HG02870 (cell line): ENCODE data around the gene HOXB6.

ENCODE experiments used
- ATAC-seq: cut with Tn5 transposase; IDR thresholded peaks from one replicate; pipeline ENCODE4 v1.9.1; 2021; ENCODE audit warnings: mild to moderate bottlenecking, moderate library complexity; ENCODE audit not compliant: unreplicated experiment

HOXB6 gene

DNA sequence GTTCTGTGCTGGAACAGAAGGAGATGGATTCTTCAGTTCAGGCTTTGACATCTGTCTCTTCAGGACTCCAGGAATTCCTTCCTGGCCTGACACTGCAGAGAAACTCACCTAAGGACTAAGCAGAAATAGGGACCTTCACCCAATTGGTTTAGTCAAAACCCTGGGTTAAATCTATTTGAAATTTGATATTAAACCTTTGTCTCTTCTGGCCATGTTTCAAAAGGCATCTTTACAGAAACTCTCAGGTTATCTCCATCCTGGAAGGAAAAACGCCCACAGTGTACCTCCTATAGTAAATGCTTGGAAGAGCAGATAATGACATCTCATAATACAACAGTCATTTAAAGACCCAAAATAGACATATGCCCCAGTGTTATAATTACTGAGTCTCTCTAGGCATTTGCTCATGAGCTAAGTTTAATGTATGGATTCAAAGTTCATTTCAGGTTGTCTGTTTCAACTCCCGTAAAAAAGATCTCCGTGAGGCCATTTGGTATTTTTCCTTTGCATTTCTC is 21.0 kb downstream of the HOXB6 start:
- no peak for ATAC-seq

DNA sequence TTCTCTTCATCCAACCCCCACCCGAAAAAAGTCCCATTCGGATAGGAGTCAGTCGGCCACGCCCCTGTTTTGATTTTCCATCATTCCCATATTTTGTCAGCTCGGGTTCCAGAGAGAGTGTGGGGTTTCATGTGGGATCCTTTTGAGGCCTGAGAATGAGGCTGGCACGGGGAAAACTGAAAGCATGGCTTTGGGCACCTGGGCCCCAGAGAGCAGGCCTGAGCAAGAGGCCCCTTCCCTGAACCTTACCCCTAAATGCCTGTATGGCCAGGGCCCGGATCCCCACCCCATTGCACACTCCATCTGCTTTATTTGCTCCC is 22.1 kb downstream of the HOXB6 start:
- no peak for ATAC-seq

DNA sequence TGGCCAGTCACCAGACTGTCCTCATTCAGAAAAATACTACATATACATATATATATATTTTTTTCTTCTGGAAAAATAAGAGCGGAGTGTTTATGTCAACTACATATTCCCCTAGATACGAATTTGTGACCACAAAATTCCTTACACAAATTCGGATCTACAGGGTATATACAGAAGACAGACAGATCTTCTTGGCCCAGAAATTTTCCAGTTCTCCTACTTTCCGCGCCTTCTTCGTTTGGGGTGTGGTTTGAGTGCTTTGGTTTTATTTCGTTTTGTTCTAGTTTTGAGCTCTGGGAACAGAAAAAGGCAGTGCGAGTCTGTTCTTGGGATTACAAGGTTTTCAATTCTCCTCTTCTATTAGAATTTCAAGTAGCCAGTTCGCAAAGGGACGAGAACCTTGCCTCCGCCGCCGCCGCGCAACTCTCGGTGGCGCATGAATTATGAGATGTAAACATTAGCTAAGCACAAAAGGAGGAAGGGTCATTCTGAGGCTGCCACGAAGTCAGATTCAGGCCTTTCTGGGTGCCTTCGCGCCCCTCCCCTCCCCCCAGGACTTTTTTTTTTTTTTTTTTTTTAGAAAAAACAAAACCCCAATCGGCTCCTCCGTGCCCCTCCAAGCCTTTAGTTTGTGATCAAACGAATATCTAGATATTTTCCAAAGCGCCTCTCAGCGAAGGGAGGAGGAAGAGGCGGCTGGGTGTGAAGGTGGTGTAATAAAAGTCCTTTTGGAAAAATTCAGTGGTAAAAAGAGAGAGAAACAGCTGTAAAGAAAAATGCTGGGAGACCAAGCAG is 24.8 kb downstream of the HOXB6 start:
- ATAC-seq = no peak

DNA sequence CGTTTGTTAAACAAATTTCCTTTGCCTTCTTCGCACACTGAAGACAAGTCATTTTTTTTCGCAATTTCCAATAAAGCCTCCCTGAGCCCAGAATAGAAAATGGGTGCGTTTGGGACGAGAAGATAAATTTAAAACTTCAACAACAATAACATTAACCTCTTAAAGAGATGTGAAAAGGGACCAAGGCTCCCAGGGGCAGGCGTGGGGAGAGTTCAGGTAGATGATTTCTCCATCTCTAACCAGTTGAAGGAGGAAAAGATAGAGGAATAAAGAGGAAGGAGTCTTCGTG is 25.4 kb downstream of the HOXB6 start:
- ATAC-seq = no peak

DNA sequence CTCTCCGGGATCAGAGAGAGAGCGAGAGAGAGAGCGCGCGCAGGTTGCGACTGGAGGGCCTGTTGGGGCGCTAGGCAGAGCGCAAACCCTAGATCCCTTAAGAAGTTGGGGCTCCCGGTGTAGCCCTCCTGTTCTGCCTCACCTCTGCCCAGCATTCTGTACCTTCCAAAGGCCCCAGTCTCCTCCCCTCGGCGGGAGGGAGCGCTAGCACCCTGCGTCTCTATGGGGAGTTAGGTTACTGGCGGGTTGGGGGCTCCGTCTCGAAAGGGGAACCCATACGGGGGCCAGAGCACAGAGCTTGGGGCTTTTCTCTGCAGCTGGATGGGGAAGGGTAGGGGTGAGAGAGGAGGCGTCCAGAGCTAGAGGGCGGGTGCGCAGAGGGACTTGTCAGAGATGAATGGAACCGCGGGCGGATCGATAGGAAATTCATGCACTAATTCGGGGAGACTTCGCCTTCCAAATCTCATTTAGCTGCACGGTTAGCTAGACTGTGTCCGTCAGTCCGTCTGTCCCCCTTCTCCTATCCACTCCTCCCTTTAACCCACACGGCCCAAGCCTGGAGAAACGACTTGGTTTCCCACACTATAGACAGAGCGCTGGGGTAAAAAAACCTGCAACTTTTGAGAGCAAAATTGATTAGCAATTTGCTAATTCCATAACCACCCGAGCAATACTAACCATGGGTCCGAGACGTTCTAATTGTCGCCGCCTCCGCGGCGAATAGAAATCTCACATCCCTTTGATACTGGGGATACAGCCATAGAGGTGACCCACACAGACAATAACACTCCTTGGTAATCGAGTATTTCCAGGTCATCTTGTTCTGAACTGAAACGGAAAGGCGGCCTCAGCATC is 25.9 kb downstream of the HOXB6 start:
- peak; percentile 22 for ATAC-seq

DNA sequence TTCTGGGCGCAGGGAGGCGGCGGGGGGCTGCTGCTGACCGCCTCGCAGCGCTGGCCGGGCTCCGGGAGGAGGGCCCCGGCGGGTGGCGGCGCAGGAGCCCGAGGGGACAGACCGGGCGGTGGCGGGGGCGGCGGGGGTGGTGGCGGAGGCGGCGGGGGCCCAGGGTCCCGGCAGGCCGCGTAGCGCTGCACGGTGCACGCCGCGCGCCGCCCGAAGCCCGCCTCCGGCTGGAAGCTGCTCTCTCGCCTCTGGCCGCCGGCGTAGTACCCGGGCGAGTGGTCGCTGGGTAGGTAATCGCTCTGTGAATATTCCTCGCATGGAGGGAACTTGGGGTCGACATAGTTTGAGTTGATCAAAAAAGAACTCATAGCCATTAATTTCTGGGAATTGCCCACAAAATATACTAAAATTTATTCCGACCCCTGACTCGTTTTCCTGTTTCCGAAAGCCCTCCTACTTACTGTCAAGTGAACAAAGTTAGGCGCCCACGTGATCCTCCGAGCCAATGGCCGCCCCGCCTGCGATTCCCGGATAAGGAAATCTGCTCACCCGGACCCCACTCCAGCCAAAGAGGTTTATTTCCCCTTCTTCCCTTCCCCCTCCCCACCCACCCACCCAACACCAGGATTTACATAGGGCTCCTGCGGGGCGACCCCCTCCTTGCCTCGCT is 26.7 kb downstream of the HOXB6 start, which contains the start of gene HOXB4:
TSS of gene HOXB4 (minus strand) at position 405 of the 670 bp plus-strand sequence. CDS start at position 374, 31 bp downstream.
- peak; percentile 69 for ATAC-seq

DNA sequence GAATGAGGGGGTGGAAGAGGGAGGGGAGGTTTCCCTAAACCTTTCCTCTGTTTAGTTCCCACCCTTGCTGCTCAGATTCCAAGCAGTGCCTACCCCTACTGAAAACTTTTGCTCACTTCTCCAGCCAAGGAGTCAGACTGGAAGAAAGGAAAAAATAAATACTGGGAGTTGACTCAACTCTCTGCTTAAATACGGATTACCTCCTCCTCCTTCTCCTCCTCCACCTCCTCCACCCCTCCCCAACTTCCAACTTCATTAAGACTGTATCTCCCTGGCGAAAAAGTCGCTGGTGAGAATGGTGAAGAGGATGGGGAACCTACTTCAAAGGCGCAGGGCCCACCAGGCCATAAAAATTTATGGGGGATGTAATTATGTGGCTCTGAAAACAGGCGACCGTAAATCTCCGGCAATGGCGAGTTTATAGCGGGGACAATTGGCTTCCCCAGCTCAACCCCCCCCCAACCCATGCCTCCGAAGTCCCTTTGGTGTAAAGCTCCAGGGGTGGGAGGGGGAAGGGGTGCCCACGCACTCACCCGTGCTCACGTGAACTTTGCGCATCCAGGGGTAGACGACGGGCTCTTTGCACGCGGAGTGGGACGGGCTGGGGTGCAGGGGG is 27.3 kb downstream of the HOXB6 start:
- ATAC-seq = no peak

DNA sequence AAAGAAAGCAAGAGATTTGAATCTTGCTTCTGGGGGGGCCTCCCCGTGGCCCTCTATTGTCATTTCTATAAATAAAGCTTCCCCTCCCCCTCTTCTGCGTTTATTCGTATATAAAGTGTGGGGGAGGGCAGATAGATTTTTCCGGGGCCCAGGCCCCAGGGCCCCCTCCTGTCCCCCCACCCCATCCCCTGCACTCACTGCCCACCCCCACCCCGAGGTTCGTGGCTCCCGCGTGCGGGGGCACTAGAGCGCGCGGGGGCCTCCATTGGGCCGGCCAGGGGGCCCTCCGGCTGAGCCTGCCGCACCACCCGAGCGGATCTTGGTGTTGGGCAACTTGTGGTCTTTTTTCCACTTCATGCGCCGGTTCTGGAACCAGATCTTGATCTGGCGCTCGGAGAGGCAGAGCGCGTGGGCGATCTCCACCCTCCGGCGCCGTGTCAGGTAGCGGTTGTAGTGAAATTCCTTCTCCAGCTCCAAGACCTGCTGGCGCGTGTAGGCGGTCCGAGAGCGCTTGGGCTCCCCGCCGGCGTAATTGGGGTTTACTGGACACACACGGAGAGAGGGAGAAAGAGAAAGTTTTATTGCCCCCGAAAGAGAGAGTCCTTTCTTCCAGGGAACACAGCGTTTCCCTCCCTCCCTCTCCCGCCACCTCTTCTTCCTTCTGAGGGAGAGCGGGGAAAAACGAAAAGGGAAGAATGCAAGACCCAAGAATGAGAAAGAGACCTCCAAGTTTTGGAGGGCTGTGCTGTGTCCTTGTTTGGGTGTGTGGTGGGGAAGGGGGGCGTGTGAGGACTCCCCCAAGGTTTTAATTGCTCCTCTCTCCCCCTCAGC is 28.1 kb downstream of the HOXB6 start:
- no peak for ATAC-seq

DNA sequence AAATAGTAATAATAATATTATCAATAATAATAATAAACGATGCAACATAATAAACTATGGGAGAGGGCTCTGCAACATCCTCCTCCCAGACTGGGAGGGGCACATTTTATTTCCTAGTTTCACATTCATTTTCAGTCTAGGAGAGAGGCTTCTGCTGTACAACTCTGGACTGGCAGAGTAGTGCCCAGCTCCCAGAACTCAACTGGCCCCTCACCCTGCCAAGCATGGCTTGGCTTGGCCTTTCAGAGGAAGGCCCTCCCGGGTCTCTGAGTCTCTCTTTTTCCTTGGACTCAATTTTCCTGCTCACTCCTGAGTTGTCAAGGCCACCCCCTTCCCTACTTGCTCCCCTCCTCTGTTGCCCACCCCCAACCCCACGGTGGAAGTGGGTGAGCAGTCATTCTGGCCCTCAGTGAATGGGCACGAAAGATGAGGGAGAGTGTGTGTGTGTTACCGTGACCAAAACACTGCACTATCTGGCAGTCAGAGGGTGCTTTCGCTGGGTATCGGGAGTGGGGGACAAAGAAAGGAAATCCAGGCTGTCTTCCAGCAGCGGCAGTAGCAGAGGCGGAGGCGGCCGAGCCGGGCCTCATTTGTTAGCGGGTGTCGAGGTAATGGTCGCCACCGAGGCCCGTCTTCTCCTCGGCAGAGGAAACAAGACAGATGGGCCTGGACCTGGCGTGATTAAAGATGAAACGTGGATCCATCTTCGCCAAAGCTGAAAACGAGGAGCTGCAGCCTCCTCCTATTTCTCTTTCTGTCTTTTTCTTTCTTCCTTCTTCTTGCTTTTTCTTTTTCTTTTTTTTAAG is 28.9 kb downstream of the HOXB6 start:
- ATAC-seq = no peak

DNA sequence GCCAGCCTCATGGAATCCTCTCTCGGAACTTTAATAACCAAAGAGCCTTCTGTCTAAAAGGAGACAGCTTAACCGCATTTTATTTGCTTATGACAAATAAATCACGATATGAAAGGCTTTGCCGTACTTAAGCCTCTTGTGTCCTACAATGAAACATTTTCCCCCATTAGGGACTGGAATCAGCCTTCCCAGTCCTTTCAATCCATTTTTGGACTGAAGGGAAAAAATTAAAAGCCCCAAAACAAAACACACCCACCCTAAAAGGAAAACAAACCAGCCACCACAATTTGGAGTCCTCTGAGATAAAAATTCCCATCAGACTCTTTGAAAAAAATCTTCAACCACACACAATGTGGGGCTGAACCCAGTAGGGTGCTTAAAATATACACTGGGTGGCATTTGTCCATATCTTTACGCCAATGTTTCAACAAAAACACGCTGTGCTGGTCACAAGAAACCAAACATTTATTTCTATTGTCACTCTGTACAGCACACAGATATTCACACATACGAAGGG is 29.7 kb downstream of the HOXB6 start:
- ATAC-seq = no peak

DNA sequence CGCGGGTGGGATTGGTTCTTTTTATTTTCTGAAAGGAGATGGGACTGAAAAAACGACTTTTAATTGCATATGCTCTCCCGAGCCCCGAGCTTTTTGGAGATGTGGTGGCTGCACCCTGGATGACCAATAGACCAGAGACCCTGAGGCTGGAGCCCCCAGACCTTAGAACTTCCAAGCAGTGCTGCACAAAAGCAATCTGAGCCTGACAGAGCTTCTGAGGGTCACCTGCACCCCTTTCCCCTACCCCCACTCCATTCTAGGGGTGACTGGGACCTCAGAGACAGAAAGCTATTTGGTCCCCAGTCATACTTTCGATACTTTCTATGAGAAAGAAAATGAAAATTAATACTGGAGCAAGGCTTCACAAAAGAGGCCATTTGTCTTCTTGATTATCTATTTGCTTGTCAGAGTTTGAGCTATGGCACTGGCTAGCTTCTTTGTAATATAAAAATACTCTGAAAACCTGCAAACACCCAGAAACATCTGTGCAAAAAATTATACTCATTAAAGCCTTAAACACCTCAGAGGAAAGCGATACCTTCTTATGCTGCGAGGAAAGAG is 30.2 kb downstream of the HOXB6 start:
- no peak for ATAC-seq

DNA sequence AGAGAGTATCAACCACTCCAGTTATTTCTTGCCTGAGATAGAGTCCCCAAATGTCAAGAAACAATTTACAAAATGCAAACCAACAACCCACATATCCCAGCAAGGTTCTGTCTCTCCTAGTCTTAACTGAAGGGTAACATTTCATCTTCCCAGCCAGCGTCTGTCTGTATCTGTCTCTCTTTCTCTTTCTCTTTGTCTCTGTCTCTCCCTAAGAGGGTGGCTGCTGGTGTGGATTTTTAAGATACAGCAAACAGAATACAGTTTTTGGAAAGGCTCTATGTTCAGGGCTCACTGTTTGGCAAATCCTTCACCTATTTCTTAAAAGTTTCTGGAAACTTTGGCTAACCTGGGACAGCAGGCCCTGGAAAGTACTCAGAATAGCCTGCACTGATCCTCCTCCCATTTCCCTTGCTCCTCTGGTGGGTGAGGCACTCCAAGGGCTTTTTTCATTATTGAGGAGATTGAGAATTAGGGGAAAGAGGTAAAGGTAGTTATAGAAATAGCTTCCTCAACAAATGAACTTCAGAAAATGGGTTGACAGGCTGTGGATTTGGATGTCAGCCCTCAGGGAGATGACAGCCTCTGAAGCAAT is 32.9 kb downstream of the HOXB6 start:
- no peak for ATAC-seq

DNA sequence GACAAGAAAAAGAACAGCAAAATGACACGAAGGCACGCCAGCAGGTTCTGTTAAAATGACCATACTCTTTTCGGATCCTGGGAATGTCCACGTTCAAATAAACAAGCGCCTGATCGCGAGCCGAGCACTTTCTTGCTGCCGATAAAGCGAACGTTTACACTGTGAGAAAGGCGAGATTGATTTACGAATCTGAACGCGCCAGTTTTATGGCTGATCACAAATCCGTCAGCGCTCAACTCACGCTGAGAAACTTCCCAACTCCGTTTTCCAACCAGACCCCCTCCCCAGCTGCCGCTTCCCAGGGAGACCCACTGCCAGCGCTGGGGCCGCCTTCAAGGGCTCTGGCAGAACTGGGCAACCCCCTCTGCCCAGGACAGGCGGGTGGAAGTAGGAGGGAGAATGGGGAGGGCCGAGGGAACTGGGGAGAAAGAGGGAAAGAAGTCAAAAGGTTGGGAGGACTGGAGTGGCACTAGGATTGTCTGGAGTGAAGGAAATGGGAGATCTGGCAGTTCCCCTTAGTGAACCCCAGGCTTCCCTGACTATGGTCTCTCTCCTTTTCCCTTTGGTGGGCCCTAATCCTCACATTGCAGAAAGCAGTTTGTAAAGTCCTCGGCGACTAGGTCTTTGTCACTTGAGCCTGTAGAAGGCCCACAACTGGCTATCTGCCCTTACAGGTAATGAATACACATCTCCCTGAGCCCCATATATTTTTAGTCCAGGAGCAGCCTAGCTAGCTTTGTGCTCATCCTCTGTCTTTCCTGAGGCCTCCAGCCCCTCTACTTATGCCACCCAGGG is 33.6 kb downstream of the HOXB6 start:
- ATAC-seq = no peak

DNA sequence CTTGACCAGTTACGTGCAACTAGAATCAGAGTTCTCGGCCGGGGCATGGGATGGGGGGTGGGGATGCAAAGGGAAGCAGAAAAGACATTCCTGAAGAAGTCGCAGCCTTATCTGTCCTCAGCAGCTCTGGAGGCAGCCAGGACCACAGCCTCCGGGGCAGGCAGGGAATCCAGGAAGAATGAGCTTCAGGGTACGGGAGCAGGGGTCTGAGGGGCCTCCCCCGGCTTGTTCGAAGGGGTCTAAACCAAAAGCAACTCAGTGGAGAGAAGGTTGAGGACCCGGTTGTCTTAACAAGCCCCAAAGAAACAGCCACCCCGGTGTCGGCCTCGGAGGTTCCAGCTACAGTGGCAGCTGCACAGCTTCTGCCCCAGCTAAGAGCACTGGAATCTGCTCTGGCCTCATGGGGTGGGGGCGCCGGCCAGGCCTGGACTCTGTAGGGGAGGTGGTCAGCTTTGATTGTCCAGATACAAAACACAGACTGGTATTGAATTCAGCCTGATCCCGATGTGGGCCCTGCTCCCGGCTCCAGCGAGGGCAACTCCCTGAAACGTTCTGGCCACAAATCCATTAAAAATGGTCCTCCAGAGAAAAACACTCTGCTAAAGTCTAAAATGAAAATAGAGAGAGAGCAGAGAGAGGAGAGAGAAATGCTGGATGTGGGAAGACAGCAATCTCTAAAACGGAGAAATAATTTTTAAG is 34.3 kb downstream of the HOXB6 start:
- ATAC-seq = no peak

DNA sequence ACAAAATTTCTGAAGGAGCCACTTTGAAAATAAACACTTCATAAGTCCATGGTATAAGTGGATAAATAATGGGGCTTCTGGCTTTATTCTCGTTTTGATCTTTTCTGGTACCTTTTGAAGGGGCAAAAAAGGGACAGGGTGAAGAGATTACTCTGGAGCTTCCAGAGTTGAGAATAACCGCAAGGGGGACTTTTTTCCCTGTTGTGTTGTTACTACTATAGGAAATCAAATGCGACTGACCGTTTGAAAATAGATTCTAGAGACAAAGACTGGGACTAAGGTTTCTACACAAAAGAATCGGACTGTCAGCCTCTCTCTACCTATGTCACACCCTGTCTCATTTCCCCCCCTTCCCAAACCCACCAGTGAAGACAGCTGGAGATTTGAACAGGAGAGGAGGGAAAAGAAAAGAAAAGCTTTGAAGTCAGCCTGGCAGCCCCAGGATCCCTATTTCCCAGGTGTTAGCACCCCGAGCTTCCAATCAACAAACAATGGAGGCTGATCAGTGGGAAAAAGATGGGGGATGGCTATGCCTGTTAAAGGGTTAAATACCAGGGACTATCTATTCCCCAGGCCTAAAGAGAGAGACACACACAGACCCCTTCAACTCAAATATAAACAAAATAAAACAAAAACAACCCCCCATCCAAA is 35.0 kb downstream of the HOXB6 start:
- no peak for ATAC-seq

DNA sequence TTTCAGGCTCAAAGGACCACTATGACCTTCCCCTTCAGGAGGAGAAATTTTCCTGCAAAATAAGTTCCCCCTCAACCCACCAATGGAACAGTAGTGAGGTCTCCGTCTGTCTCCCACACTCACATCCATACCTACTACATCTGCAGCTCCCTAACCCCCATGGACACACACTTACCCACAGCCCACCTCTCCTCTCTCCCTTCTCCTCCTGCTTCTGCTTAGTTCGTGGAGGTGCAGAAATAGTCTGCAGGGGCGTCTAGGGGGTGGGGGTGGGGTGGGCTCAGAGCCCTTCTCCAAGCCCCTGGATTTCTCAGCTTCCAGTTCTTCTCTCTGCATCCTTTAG is 35.6 kb downstream of the HOXB6 start:
- ATAC-seq = no peak
